Thymus (tissue), 11 donors: ENCODE data around the gene LRRC75A. TPM values are rescaled to one million over a fixed set of nuclear protein-coding genes. Genes with fewer than 3 reads are reported as not detected.

Experiments used
- DNase-seq, 9 donors: peaks; one replicate each; pipeline ENCODE4 v3.0.0-alpha.2; 2013; ENCODE audit warnings: low spot score in 9 of 9, low read depth in 6 of 9, missing footprints in 1 of 9
- H3K27ac ChIP-seq, 2 donors: one replicate each; pipeline ENCODE4 v1.5.1; 2013; ENCODE audit warnings: control low read depth in 1 of 2, low read depth in 1 of 2, low read length in 1 of 2, mild to moderate bottlenecking in 1 of 2, moderate library complexity in 1 of 2
- H3K27me3 ChIP-seq, 2 donors: one replicate each; pipeline ENCODE4 v1.5.1; 2013; ENCODE audit warnings: low read length in 1 of 2; ENCODE audit not compliant: control insufficient read depth in 2 of 2, insufficient read depth in 1 of 2
- H3K36me3 ChIP-seq, 2 donors: one replicate each; pipeline ENCODE4 v1.5.1; 2013; ENCODE audit warnings: low read length in 1 of 2, mild to moderate bottlenecking in 1 of 2, moderate library complexity in 1 of 2; ENCODE audit not compliant: control insufficient read depth in 2 of 2, insufficient read depth in 2 of 2
- H3K4me1 ChIP-seq, 2 donors: one replicate each; pipeline ENCODE4 v1.5.1; 2013; ENCODE audit warnings: low read length in 2 of 2; ENCODE audit not compliant: control insufficient read depth in 2 of 2, insufficient read depth in 2 of 2
- H3K4me3 ChIP-seq, 2 donors: one replicate each; pipeline ENCODE4 v1.5.1; 2013; ENCODE audit warnings: low read length in 2 of 2, control low read depth in 1 of 2, mild to moderate bottlenecking in 1 of 2
- H3K9me3 ChIP-seq, 2 donors: one replicate each; pipeline ENCODE4 v1.5.1; 2013; ENCODE audit warnings: low read length in 1 of 2, mild to moderate bottlenecking in 1 of 2; ENCODE audit not compliant: control insufficient read depth in 2 of 2, insufficient read depth in 1 of 2
- WGBS: extraction: QIAGEN DNeasy Blood & Tissue Kit; methylation state at CpG from one replicate; pipeline ENCODE4 v1.1.7; 2013; 5-methylcytosine and 5-hydroxymethylcytosine counted together
- polyA plus RNA-seq: library from polyadenylated mRNA; stranded (reverse); fragments of 200-250 nt; gene quantifications from one replicate; pipeline ENCODE4 v1.2.3, GENCODE V29; 2013
- total RNA-seq: library from RNA; stranded (reverse); fragments of 120-200 nt; gene quantifications from one replicate; pipeline ENCODE4 v1.2.4, GENCODE V29; 2013
- donor health status: healthy.

The LRRC75A gene
- total and polyA plus RNA-seq, 2 donors = 1.6 to 2.1 TPM

DNA sequence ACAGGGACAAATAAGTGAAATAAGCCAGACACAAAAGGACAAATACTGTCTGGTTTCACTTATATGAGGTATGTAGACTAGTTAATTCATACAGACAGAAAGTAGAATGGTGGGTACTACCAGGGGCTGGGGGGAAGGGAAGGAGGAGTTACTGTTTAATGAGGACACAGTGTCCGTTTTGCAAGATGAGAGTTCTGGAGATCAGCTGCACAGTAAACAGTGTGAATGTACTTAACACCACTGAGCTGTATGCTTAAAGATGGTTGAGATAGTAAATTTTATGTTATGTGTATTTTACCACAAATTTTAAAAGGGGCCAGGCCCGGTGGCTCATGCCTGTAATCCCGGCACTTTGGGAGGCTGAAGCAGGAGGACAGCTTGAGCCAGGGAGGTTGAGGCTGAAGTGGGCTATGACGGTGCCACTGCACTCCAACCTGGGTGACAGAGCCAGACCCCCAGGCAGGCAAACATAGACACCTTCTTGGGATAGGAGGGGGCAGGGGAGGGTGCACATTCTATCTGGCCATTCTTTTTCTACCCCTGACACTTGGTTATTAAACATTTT is 23.5 kb downstream of the LRRC75A start:
- no peak overlapping the region for H3K4me3 ChIP-seq
- whole genome bisulfite sequencing = 97% methylated on average over 4 of the region's 4 CpGs
- H3K36me3 ChIP-seq = peaks cover 0 to 2% of the 10 kb centered on the region in 2 donors
- H3K27me3 ChIP-seq = no peaks in the 10 kb centered on the region
- no peaks in the 10 kb centered on the region for H3K9me3 ChIP-seq
- H3K4me1 ChIP-seq = no peaks in the 10 kb centered on the region
- H3K27ac ChIP-seq = no peak overlapping the region
- DNase-seq = no peak

DNA sequence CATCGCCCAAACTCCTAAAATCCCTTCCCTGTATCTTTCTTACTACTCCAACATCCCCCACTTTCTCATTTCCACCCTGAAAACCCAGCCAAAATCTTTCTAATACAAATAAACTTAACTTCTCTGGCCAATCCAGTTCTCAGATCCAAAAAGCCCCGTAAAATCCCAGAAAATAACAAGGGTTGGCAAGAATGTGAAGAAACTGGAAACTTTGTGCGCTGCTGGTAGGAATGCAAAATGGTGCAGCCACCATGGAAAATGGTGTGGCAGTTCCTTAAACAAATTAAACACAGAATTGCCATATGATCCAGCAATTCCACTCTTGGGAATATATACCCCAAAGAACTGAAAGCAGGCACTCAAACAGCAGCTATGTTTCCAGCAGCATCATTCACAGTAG is 24.1 kb downstream of the LRRC75A start:
- Histone ChIP-seq H3K36me3 (peaks cover 3 to 4% of the 10 kb centered on the region in 2 donors), H3K27ac (no peak overlapping the region), H3K9me3 (no peaks in the 10 kb centered on the region), H3K27me3 (no peaks in the 10 kb centered on the region), H3K4me3 (no peak overlapping the region), H3K4me1 (no peaks in the 10 kb centered on the region)
- 79% methylated on average over 3 of the region's 3 CpGs for WGBS
- DNase-seq = no peak

- Histone ChIP-seq H3K27ac (no peak overlapping the region), H3K4me1 (no peaks in the 10 kb centered on the region)
- WGBS = over 99% methylated on average over 6 of the region's 6 CpGs
Observed at GRCh38 chr17:16467044-16467443, 24.9 kb downstream of the LRRC75A start.

GRCh38 chr17:16466407-16466806 is 25.6 kb downstream of the LRRC75A start:
- peaks cover 3 to 5% of the 10 kb centered on the region in 2 donors for H3K36me3 ChIP-seq
- H3K9me3 ChIP-seq = no peaks in the 10 kb centered on the region
- H3K27ac ChIP-seq = no peak overlapping the region
- 92% methylated on average over 9 of the region's 9 CpGs for WGBS
- H3K4me1 ChIP-seq = no peaks in the 10 kb centered on the region
- no peak overlapping the region for H3K4me3 ChIP-seq
- DNase-seq = no peak
- no peaks in the 10 kb centered on the region for H3K27me3 ChIP-seq

More at GRCh38 chr17:16467044-16467443, 24.9 kb downstream of the LRRC75A start:
- Histone ChIP-seq H3K27me3 (no peaks in the 10 kb centered on the region), H3K4me3 (no peak overlapping the region), H3K36me3 (peaks cover 3 to 4% of the 10 kb centered on the region in 2 donors), H3K9me3 (no peaks in the 10 kb centered on the region)
- DNase-seq = no peak

DNA sequence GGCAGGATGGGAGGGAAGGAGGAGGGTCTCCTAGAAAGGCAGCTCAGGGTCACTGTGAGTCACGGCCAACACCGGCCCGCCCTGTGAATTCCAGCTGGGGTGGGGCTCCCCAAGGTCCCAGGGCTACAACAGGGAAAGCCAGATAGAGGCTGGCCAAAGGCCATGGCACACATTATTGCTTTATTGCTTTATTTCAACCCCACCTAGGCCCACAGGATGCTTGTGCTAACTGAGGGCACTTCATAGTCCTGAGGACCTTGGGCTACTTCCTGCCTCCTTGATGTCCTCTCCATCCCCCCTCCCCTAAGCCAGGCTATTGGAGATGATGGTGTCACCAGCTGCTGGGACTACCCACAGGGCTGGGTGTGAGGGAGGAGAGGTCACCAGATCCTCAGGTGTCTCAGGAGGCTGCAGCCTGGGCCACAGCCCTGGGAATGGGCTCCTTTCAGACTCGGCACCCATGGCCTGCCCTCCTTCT is 26.1 kb downstream of the LRRC75A start:
- WGBS = 96% methylated on average over 4 of the region's 4 CpGs
- DNase-seq = no peak

DNA sequence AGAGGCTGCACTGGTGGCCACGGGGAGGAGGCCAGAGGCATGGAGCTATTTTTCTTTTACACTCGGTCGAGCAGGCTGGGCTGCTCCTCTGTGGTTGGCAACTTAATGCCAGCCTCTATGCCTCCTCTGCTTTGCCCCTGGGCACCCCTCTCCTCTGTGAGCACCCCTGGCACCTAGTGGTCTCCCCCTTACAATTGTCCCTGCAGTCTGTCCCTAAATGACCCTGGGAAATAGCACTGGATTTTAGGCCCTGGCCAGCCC is 27.0 kb downstream of the LRRC75A start:
- H3K4me3 ChIP-seq = no peak overlapping the region
- no peak overlapping the region for H3K27ac ChIP-seq
- no peaks in the 10 kb centered on the region for H3K4me1 ChIP-seq
- no peak for DNase-seq
- H3K27me3 ChIP-seq = no peaks in the 10 kb centered on the region
- 98% methylated on average over 3 of the region's 3 CpGs for WGBS
- H3K9me3 ChIP-seq = no peaks in the 10 kb centered on the region
- peaks cover 3 to 11% of the 10 kb centered on the region in 2 donors for H3K36me3 ChIP-seq

More for the DNA sequence above, 26.1 kb downstream of the LRRC75A start:
- H3K27me3 ChIP-seq = no peaks in the 10 kb centered on the region
- no peaks in the 10 kb centered on the region for H3K9me3 ChIP-seq
- H3K36me3 ChIP-seq = peaks cover 3 to 9% of the 10 kb centered on the region in 2 donors
- H3K27ac ChIP-seq = no peak overlapping the region
- H3K4me1 ChIP-seq = no peaks in the 10 kb centered on the region
- H3K4me3 ChIP-seq = no peak overlapping the region

- DNase-seq = no peak
- Histone ChIP-seq H3K4me1 (no peaks in the 10 kb centered on the region), H3K27me3 (no peaks in the 10 kb centered on the region), H3K4me3 (no peak overlapping the region), H3K27ac (no peak overlapping the region), H3K9me3 (no peaks in the 10 kb centered on the region), H3K36me3 (peaks cover 3 to 11% of the 10 kb centered on the region in 2 donors)
- 96% methylated on average over 12 of the region's 12 CpGs for WGBS
Observed at GRCh38 chr17:16464303-16465051, 27.5 kb downstream of the LRRC75A start.

DNA sequence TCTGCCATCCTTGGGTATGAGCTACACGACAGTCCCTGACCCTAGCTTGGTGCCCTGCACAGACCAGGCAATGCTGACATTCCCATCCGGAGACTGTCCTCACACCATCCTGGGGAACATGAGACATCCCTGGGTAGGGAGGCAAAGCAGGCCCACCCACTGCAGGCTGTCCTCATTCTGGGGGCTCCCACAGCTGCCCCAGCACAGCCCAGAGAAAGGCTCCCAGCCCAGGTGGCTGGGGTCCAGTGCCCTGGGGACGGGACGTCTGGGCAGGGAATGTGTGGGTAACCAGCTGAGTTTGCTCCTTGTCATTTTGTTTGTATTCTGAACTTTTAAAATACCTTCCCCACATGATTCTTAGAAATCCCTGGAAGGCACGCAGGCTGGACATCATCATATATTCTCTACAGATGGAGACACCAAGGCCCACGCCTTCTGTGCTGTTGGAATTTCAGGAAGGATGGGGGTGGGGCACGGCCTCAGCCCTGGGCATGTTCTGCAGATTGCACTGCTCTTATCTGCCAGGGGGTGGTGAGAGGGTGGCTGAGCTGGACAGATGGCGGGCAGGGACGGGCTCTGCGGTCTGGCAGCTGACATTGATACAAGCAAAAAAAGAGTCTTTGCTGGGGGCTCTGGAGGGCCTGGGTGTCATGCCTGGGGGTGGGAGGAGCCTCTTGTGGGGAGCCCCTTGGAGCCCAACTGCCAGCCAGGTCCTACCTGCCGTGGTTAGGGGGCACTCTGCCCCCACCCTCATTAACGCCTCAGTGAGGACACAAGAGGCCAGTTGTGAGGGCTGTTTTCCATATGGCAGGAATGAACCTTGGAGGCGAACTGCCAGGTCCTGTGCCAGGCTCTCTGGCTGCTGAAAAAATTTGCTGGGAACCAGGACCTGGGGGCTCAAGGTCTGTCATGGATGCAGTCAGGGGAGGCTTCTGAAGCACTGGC is 28.4 kb downstream of the LRRC75A start:
- Histone ChIP-seq H3K36me3 (peaks cover 3 to 9% of the 10 kb centered on the region in 2 donors), H3K27me3 (no peaks in the 10 kb centered on the region), H3K4me1 (no peaks in the 10 kb centered on the region), H3K4me3 (no peak overlapping the region), H3K27ac (no peak overlapping the region), H3K9me3 (no peaks in the 10 kb centered on the region)
- no peak for DNase-seq
- WGBS = 96% methylated on average over 13 of the region's 13 CpGs
